Measurements from ENCODE around the gene CAPZA2.

CAPZA2 gene

DNA sequence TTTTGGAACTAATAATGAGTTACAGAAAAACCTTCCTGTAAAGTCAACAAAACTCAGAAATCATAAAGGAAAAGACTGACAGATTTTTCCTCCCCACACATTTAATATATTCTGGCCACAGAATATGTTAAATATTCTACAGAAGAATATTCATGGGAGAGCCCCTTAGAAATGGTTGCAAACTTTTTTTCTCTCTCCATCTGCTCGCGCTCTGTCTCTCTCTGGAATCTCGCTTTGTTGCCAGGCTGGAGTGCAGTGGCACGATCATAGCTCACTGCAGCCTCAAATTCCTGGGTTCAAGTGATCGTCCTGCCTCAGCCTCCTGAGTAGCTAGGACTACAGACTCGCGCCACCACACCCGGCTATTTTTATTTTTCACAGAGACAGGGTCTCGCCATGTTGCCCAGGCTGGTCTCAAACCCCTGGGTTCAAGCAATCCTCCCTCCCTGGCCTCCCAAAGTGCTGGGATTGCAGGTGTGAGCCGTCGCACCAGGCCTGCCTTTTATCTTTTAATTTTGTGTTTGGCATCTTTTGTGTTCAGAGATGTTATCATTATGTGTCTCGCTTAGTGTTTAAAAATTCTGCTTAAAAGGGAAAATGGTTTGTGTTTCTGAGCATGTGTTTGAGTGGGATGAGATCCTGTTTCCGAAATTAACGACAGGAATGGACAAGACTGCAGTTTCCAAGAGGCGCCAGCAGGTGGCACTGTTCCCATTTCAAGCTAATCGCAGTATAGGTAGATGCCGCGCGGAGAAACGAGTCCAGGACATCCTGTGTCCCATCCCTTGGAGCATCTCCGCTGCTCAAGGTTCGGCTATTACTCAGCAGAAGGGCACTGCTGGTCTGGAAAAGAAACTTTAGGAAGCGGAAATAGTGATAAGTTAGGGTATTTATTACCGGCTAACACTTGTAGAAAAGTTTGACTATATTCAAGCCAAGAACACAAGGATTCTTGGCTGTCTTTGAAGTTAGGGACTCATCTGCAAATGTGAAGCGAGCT, 67.8 kb downstream of the CAPZA2 start:
- TF ChIP-seq, protein P1, sequence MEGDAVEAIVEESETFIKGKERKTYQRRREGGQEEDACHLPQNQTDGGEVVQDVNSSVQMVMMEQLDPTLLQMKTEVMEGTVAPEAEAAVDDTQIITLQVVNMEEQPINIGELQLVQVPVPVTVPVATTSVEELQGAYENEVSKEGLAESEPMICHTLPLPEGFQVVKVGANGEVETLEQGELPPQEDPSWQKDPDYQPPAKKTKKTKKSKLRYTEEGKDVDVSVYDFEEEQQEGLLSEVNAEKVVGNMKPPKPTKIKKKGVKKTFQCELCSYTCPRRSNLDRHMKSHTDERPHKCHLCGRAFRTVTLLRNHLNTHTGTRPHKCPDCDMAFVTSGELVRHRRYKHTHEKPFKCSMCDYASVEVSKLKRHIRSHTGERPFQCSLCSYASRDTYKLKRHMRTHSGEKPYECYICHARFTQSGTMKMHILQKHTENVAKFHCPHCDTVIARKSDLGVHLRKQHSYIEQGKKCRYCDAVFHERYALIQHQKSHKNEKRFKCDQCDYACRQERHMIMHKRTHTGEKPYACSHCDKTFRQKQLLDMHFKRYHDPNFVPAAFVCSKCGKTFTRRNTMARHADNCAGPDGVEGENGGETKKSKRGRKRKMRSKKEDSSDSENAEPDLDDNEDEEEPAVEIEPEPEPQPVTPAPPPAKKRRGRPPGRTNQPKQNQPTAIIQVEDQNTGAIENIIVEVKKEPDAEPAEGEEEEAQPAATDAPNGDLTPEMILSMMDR (IDR thresholded peaks at IDR 0.05; ENCODE audit: borderline replicate concordance, extremely low read depth, low read length, poor library complexity, severe bottlenecking), result peak; percentile 94
- TF ChIP-seq EZH2 (IDR thresholded peaks at IDR 0.05; ENCODE audit: borderline replicate concordance, low read depth, low read length, severe bottlenecking), result no peak
- peak; percentile 69 for DNase-seq
- Histone ChIP-seq H3K27ac (ENCODE audit: low read length) (no peak overlapping the region), H3K36me3 (ENCODE audit: insufficient read depth, low read length) (no peaks in the 10 kb centered on the region), H3K4me1 (ENCODE audit: insufficient read depth, low read length) (no peaks in the 10 kb centered on the region), H3K4me3 (ENCODE audit: low read depth in 1 of 2, low read length in 2 of 2) (no peak overlapping the region), H3K27me3 (ENCODE audit: insufficient read depth, low read length, poor library complexity) (peaks cover 2% of the 10 kb centered on the region), H4K20me1 (ENCODE audit: insufficient read depth, low read length) (no peaks in the 10 kb centered on the region), H3K9me3 (ENCODE audit: insufficient read depth, low read length, severe bottlenecking) (no peaks in the 10 kb centered on the region), H2AFZ (ENCODE audit: low read depth, low read length) (no peak overlapping the region), H3K79me2 (ENCODE audit: insufficient read depth, low read length) (no peaks in the 10 kb centered on the region), H3K9ac (ENCODE audit: low read depth, low read length) (no peak overlapping the region), H3K4me2 (ENCODE audit: insufficient read depth, low read length) (no peak overlapping the region)
- ATAC-seq (ENCODE audit: insufficient read depth, low read depth), result peak; percentile 91

DNA sequence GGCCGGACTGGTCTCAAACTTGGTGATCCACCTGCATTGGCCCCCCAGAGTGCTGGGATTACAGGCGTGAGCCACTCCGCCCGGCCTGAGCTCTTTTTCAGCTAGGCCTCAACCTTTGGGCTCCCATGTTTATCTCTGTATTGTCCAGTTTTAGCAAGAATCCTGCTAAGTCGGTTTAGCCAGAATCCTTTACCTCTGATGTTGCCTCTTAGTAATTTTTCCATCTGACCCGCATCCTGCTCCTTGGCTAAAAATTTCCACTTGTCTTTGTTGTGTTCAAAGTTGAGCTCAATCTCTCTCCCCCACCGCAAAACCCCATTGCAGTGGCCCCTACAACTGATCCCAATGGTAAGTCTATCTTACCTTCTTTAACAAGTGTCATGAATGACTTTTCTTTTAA, 70.2 kb downstream of the CAPZA2 start:
- Histone ChIP-seq H3K27ac (ENCODE audit: low read length) (no peak overlapping the region), H3K4me1 (ENCODE audit: insufficient read depth, low read length) (no peaks in the 10 kb centered on the region), H3K9me3 (ENCODE audit: insufficient read depth, low read length, severe bottlenecking) (no peaks in the 10 kb centered on the region), H3K79me2 (ENCODE audit: insufficient read depth, low read length) (no peaks in the 10 kb centered on the region), H3K4me2 (ENCODE audit: insufficient read depth, low read length) (no peak overlapping the region), H4K20me1 (ENCODE audit: insufficient read depth, low read length) (no peaks in the 10 kb centered on the region), H3K27me3 (ENCODE audit: insufficient read depth, low read length, poor library complexity) (peaks cover 2% of the 10 kb centered on the region), H3K9ac (ENCODE audit: low read depth, low read length) (no peak overlapping the region), H2AFZ (ENCODE audit: low read depth, low read length) (no peak overlapping the region), H3K4me3 (ENCODE audit: low read depth in 1 of 2, low read length in 2 of 2) (no peak overlapping the region), H3K36me3 (ENCODE audit: insufficient read depth, low read length) (no peaks in the 10 kb centered on the region)
- ATAC-seq (ENCODE audit: insufficient read depth, low read depth), result no peak
- DNase-seq, result no peak
- TF ChIP-seq, protein P1 (IDR thresholded peaks at IDR 0.05; ENCODE audit: borderline replicate concordance, extremely low read depth, low read length, poor library complexity, severe bottlenecking), result no peak
- TF ChIP-seq EZH2 (IDR thresholded peaks at IDR 0.05; ENCODE audit: borderline replicate concordance, low read depth, low read length, severe bottlenecking), result no peak

DNA sequence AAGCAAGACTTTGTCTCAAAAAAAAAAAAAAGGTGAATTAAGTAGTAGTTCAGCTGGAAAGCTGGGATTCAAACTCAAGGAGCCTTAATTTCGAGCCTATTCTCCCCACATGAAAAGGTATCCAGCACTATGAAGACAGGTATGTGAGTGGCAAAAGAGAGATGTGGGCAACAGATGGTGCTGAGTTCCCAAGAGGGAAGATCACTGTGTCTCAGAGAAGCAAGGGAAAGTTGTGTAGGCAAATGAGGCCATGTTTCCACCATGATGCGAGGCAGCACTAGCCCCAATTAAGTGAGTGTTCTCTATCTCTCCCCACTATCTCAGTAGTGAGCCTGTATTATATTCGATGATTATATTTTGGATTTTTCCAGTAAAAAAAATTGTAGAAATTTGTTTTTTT, 71.1 kb downstream of the CAPZA2 start:
- H2AFZ ChIP-seq (ENCODE audit: low read depth, low read length), result no peak overlapping the region
- no peak overlapping the region for H3K4me3 ChIP-seq (ENCODE audit: low read depth in 1 of 2, low read length in 2 of 2)
- H4K20me1 ChIP-seq (ENCODE audit: insufficient read depth, low read length), result no peaks in the 10 kb centered on the region

More for the DNA sequence above, 71.1 kb downstream of the CAPZA2 start:
- TF ChIP-seq, protein P1 (IDR thresholded peaks at IDR 0.05; ENCODE audit: borderline replicate concordance, extremely low read depth, low read length, poor library complexity, severe bottlenecking), result no peak
- no peak for TF ChIP-seq EZH2 (IDR thresholded peaks at IDR 0.05; ENCODE audit: borderline replicate concordance, low read depth, low read length, severe bottlenecking)
- no peak for DNase-seq
- Histone ChIP-seq H3K4me1 (ENCODE audit: insufficient read depth, low read length) (no peaks in the 10 kb centered on the region), H3K9me3 (ENCODE audit: insufficient read depth, low read length, severe bottlenecking) (no peaks in the 10 kb centered on the region), H3K27me3 (ENCODE audit: insufficient read depth, low read length, poor library complexity) (peaks cover 2% of the 10 kb centered on the region), H3K27ac (ENCODE audit: low read length) (no peak overlapping the region), H3K9ac (ENCODE audit: low read depth, low read length) (no peak overlapping the region), H3K4me2 (ENCODE audit: insufficient read depth, low read length) (no peak overlapping the region), H3K79me2 (ENCODE audit: insufficient read depth, low read length) (no peaks in the 10 kb centered on the region), H3K36me3 (ENCODE audit: insufficient read depth, low read length) (no peaks in the 10 kb centered on the region)
- ATAC-seq (ENCODE audit: insufficient read depth, low read depth), result no peak

Data from DND-41 (cell line).